Smooth muscle cell (in vitro differentiated cells): ENCODE measurements around the gene CTSW. TPM values are rescaled to one million over a fixed set of nuclear protein-coding genes. Genes with fewer than 3 reads are reported as not detected.
"Not testable (repeated sequence)": the region's sequence is repeated elsewhere in the genome, so short reads cannot be mapped to it uniquely, and the experiment has no call there.

Source experiments
- DNase-seq: peaks from one replicate; lab custom pipeline; 2025; ENCODE audit not compliant: unreplicated experiment; lab: John Stamatoyannopoulos, UW
- H2AFZ ChIP-seq: fragments of 200-600 bp; sonication (generic); 2 replicates; pipeline ENCODE4 v1.6.0; 2016; ENCODE audit warnings: antibody characterized with exemption, low read depth, mild to moderate bottlenecking
- H3F3A ChIP-seq: fragments of 200-600 bp; sonication (generic); 2 replicates; pipeline ENCODE4 v1.6.0; 2017; ENCODE audit warnings: antibody characterized with exemption, low read depth
- H3K27ac ChIP-seq: fragments of 200-600 bp; sonication (generic); 2 replicates; pipeline ENCODE4 v1.5.1; 2016; ENCODE audit warnings: low read depth, mild to moderate bottlenecking
- H3K27me3 ChIP-seq: fragments of 200-600 bp; sonication (generic); 2 replicates; pipeline ENCODE4 v1.6.1; 2016; ENCODE audit warnings: low read depth, mild to moderate bottlenecking
- H3K36me3 ChIP-seq: fragments of 200-600 bp; sonication (generic); 2 replicates; pipeline ENCODE4 v1.5.1; 2016; ENCODE audit warnings: low read depth
- H3K4me1 ChIP-seq: fragments of 200-600 bp; sonication (generic); 2 replicates; pipeline ENCODE4 v1.5.1; 2016; ENCODE audit warnings: low read depth
- H3K4me2 ChIP-seq: fragments of 200-600 bp; sonication (generic); 2 replicates; pipeline ENCODE4 v1.6.0; 2016; ENCODE audit warnings: mild to moderate bottlenecking
- H3K4me3 ChIP-seq: fragments of 200-600 bp; sonication (generic); 2 replicates; pipeline ENCODE4 v1.5.1; 2016; ENCODE audit warnings: mild to moderate bottlenecking
- H3K79me2 ChIP-seq: fragments of 200-600 bp; sonication (generic); 2 replicates; pipeline ENCODE4 v1.6.0; 2016; ENCODE audit warnings: low read depth, mild to moderate bottlenecking
- H3K9ac ChIP-seq: fragments of 200-600 bp; sonication (generic); 2 replicates; pipeline ENCODE4 v1.6.0; 2016; ENCODE audit warnings: low read depth
- H3K9me3 ChIP-seq: fragments of 200-600 bp; sonication (generic); replicated peaks from 2 replicates; pipeline ENCODE4 v1.5.1; 2016; ENCODE audit warnings: low read depth
- H4K20me1 ChIP-seq: fragments of 200-600 bp; sonication (generic); 2 replicates; pipeline ENCODE4 v1.6.0; 2016; ENCODE audit warnings: low read depth
- WGBS: methylation state at CpG from one replicate; pipeline ENCODE4 v1.1.7; 2016; ENCODE audit warnings: low lambda C conversion rate; 5-methylcytosine and 5-hydroxymethylcytosine counted together
- polyA plus RNA-seq: library from polyadenylated mRNA; unstranded; fragments of >200 nt; fragmentation: Nextera tagmentation; extraction: Ambion mirVana; gene quantifications from 2 replicates; pipeline ENCODE4 v1.2.1, GENCODE V29; 2016
- total RNA-seq: library from RNA; depleted of rRNA; stranded (reverse); fragments of >200 nt; gene quantifications from 2 replicates; pipeline ENCODE4 v1.2.3, GENCODE V29; 2014
- TF ChIP-seq, protein P1 (sequence below): fragments of 200-600 bp; sonication (generic); IDR thresholded peaks from 2 replicates; pipeline ENCODE4 v1.5.1; 2017; ENCODE audit warnings: borderline replicate concordance, mild to moderate bottlenecking, antibody characterized with exemption; ENCODE audit not compliant: insufficient read depth, poor library complexity, severe bottlenecking

Gene CTSW
- total and polyA plus RNA-seq, 2 experiments from 2014 or later = not detected

DNA sequence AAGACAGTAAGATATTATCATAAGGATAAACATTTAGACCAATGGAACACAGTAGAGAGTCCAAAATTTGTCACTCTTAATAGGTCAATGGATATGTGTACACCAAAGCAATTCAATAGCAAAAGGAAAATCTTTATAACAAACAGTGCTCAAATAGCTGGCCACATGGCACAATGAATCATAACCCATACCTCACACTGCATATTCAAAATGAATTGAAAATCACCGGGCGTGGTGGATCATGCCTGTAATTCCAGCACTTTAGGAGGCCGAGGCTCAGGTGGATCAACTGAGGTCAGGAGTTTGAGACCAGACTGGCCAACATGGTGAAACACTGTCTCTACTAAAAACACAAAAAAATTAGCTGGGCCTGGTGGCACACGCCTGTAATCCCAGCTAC lies 37.5 kb upstream of the CTSW start:
- no peak overlapping the region for H3K27ac ChIP-seq
- no peaks in the 10 kb centered on the region for H3K4me1 ChIP-seq
- DNase-seq = no peak
- TF ChIP-seq, protein P1, sequence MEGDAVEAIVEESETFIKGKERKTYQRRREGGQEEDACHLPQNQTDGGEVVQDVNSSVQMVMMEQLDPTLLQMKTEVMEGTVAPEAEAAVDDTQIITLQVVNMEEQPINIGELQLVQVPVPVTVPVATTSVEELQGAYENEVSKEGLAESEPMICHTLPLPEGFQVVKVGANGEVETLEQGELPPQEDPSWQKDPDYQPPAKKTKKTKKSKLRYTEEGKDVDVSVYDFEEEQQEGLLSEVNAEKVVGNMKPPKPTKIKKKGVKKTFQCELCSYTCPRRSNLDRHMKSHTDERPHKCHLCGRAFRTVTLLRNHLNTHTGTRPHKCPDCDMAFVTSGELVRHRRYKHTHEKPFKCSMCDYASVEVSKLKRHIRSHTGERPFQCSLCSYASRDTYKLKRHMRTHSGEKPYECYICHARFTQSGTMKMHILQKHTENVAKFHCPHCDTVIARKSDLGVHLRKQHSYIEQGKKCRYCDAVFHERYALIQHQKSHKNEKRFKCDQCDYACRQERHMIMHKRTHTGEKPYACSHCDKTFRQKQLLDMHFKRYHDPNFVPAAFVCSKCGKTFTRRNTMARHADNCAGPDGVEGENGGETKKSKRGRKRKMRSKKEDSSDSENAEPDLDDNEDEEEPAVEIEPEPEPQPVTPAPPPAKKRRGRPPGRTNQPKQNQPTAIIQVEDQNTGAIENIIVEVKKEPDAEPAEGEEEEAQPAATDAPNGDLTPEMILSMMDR = no peak
- H3K27me3 ChIP-seq = no peaks in the 10 kb centered on the region
- H3K9ac ChIP-seq = no peak overlapping the region
- no peaks in the 10 kb centered on the region for H3K36me3 ChIP-seq
- H3F3A ChIP-seq = no peaks in the 10 kb centered on the region
- no peak overlapping the region for H2AFZ ChIP-seq
- WGBS = 96% methylated on average over 4 of the region's 4 CpGs
- H4K20me1 ChIP-seq = no peaks in the 10 kb centered on the region
- H3K4me2 ChIP-seq = no peak overlapping the region
- H3K79me2 ChIP-seq = no peaks in the 10 kb centered on the region
- no peak overlapping the region for H3K4me3 ChIP-seq
- H3K9me3 ChIP-seq = no peaks in the 10 kb centered on the region

DNA sequence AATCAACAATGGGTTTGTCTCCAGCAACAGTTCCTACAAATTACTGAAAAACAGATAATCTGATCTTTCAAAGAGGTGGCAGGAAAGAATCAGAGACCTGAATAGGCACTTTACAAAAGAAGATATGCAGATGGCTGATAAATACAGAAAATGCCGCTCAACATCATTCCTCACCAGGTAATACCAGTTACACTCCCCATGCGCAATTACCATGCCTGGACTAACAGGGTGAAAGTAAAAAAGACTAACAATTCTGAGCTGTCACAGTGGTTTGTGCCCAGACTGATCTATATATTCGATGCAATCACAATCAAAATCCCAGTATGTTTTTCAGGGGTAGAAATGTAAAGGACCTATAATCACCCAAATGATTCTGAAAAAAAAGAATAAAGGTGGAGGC lies 35.8 kb upstream of the CTSW start:
- DNase-seq = no peak
- WGBS = 81% methylated on average over 3 of the region's 3 CpGs
- H3K27me3 ChIP-seq = no peaks in the 10 kb centered on the region
- H3K27ac ChIP-seq = no peak overlapping the region
- H3K4me2 ChIP-seq = no peak overlapping the region
- H3K9me3 ChIP-seq = no peaks in the 10 kb centered on the region
- no peaks in the 10 kb centered on the region for H3K36me3 ChIP-seq
- H3K4me1 ChIP-seq = no peaks in the 10 kb centered on the region
- H3K9ac ChIP-seq = no peak overlapping the region
- H3F3A ChIP-seq = no peaks in the 10 kb centered on the region
- no peak overlapping the region for H2AFZ ChIP-seq
- H3K4me3 ChIP-seq = no peak overlapping the region
- H3K79me2 ChIP-seq = no peaks in the 10 kb centered on the region
- H4K20me1 ChIP-seq = no peaks in the 10 kb centered on the region
- TF ChIP-seq, protein P1 = no peak

DNA sequence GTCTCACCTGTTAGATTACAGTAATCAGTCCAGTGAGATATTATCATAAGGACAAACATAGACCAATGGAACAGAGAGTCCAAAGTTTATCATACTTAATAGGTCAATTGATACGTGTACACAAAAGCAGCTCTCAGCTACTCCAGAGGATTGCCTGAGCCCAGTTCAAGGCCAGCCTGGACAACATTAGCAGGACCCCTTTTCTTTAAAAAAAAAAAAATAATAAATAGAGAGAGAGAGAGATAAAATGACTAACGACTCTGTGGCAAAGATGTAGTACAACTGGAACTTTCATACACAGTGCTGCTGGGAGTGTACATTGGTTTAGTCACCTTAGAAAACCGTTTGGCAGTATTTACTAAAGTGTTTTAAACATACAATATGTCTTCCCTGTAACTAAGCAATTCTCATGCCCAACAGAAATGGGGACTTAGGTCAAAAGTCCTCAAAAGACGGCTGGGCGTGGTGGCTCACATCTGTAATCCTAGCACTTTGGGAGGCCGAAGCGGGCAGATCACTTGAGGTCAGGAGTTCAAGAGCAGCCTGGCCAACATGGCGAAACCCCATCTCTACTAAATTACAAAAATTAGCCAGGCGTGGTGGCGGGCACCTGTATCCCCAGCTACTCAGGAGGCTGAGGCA lies 35.3 kb upstream of the CTSW start:
- 90% methylated on average over 10 of the region's 10 CpGs for WGBS
- no peaks in the 10 kb centered on the region for H3K36me3 ChIP-seq
- H3K27ac ChIP-seq = no peak overlapping the region
- H2AFZ ChIP-seq = no peak overlapping the region
- H3K4me1 ChIP-seq = no peaks in the 10 kb centered on the region
- no peaks in the 10 kb centered on the region for H3K27me3 ChIP-seq
- no peak overlapping the region for H3K4me3 ChIP-seq
- no peaks in the 10 kb centered on the region for H3K79me2 ChIP-seq
- H3F3A ChIP-seq = no peaks in the 10 kb centered on the region
- TF ChIP-seq, protein P1 = no peak
- DNase-seq = no peak
- no peak overlapping the region for H3K4me2 ChIP-seq
- H4K20me1 ChIP-seq = no peaks in the 10 kb centered on the region
- no peak overlapping the region for H3K9ac ChIP-seq
- H3K9me3 ChIP-seq = no peaks in the 10 kb centered on the region

DNA sequence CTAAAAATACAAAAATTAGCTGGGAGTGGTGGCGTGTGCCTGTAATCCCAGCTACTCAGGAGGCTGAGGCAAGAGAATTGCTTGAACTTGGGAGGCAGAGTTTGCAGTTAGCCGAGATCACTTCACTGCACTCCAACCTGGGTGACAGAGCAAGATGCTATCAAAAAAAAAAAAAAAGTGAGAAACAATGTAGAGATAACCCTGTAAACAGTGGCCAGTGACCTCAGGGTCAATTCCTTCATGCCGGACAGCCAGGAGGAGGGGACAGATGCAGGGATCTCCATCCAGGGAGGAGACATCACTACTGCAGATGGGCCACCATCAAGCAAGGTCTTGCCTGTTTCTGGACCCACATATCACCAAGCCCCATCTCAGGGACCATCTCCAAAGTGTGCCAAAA lies 31.9 kb upstream of the CTSW start:
- WGBS = 92% methylated on average over 3 of the region's 3 CpGs
- Histone ChIP-seq H2AFZ (no peak overlapping the region), H3F3A (peaks cover 6% of the 10 kb centered on the region), H3K79me2 (no peaks in the 10 kb centered on the region), H3K27ac (no peak overlapping the region), H3K4me2 (no peak overlapping the region), H3K4me1 (no peaks in the 10 kb centered on the region), H3K9me3 (no peaks in the 10 kb centered on the region), H3K9ac (no peak overlapping the region), H3K27me3 (no peaks in the 10 kb centered on the region), H3K4me3 (no peak overlapping the region), H3K36me3 (no peaks in the 10 kb centered on the region), H4K20me1 (peaks cover 22% of the 10 kb centered on the region)
- TF ChIP-seq, protein P1 = no peak
- DNase-seq = no peak

DNA sequence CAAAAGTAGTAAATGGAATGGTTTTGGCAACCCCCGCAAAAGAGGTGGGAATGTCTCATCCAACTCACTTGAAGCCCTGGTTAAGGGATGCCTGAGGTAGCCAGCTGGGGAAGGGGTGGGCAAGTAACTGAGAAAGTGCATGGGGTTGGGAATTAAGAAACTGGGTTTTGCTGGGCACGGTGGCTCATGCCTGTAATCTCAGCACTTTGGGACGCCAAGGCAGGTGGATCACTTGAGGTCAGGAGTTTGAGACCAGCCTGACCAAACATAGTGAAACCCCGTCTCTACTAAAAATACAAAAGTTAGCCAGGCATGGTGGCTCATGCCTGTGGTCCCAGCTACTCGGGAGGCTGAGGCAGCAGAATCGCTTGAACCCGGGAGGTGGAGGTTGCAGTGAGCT lies 30.9 kb upstream of the CTSW start:
- DNase-seq, H2AFZ ChIP-seq: not testable (repeated sequence)

More for the DNA sequence above, 30.9 kb upstream of the CTSW start:
- not testable (repeated sequence) for H3K9me3 ChIP-seq, H3K27ac ChIP-seq, H3K36me3 ChIP-seq, H3K4me1 ChIP-seq, H3K9ac ChIP-seq, H3K4me2 ChIP-seq, H3K27me3 ChIP-seq, H3K79me2 ChIP-seq, H3K4me3 ChIP-seq
- 83% methylated on average over 7 of the region's 7 CpGs for WGBS
- Histone ChIP-seq H4K20me1 (peaks cover 32% of the 10 kb centered on the region), H3F3A (peaks cover 16% of the 10 kb centered on the region)
